DMS79 treated with DMSO at 0.1 percent for 48 hours (cell line): ENCODE data around the gene CEP76.

Experiments used
- DNase-seq: peaks from one replicate; lab custom pipeline; 2025; lab: John Stamatoyannopoulos, UW

CEP76 gene

GRCh38 chr18:12702221-12703095 lies at the start of gene CEP76, which contains the start of gene PSMG2:
Gene CEP76, minus strand, starts transcription at chr18:12702723. Its CDS starts 175 bp downstream, at chr18:12702548.
Gene PSMG2, plus strand, starts transcription at chr18:12703042. Its CDS starts 66 bp downstream, at chr18:12703108.
- DNase-seq, result peak; percentile 73

- no peak for DNase-seq
Measured at GRCh38 chr18:12751891-12752290, 49.4 kb upstream of the CEP76 start.

GRCh38 chr18:12751503-12751884 lies 49.0 kb upstream of the CEP76 start:
- no peak for DNase-seq

- DNase-seq, result no peak
Measured at GRCh38 chr18:12750715-12751502, 48.4 kb upstream of the CEP76 start.

GRCh38 chr18:12750076-12750714 lies 47.7 kb upstream of the CEP76 start:
- DNase-seq, result peak; percentile 54

- no peak for DNase-seq
Measured at GRCh38 chr18:12749121-12749520, 46.6 kb upstream of the CEP76 start.

- no peak for DNase-seq
Measured at GRCh38 chr18:12748671-12749070, 46.1 kb upstream of the CEP76 start.

GRCh38 chr18:12747530-12748315 lies 45.2 kb upstream of the CEP76 start:
- no peak for DNase-seq

GRCh38 chr18:12745095-12745795 lies 42.7 kb upstream of the CEP76 start:
- no peak for DNase-seq

- DNase-seq, result peak; percentile 31
Measured at GRCh38 chr18:12744103-12744502, 41.6 kb upstream of the CEP76 start.

GRCh38 chr18:12742453-12742852 lies 39.9 kb upstream of the CEP76 start:
- DNase-seq, result no peak

GRCh38 chr18:12741351-12741750 lies 38.8 kb upstream of the CEP76 start:
- peak; percentile 65 for DNase-seq

GRCh38 chr18:12737243-12737902 lies 34.9 kb upstream of the CEP76 start:
- DNase-seq, result no peak

GRCh38 chr18:12726774-12727550 lies 24.4 kb upstream of the CEP76 start:
- peak; percentile 51 for DNase-seq

- DNase-seq, result no peak
Measured at GRCh38 chr18:12726331-12726730, 23.8 kb upstream of the CEP76 start.

GRCh38 chr18:12722731-12723130 lies 20.2 kb upstream of the CEP76 start:
- no peak for DNase-seq

GRCh38 chr18:12721495-12722275 lies 19.2 kb upstream of the CEP76 start:
- DNase-seq, result no peak

- no peak for DNase-seq
Measured at GRCh38 chr18:12711446-12711845, 8.9 kb upstream of the CEP76 start.

GRCh38 chr18:12703664-12704063 lies 1.1 kb upstream of the CEP76 start:
- no peak for DNase-seq
